Ovary (tissue), 3 donors: Measurements from ENCODE around the gene PALLD.

Source experiments
- CTCF ChIP-seq, 3 donors: fragments of 450-650 bp in 2 of 3; fragments of 200-600 bp in 1 of 3; IDR thresholded peaks; one replicate each; pipeline versions ENCODE4 v1.5.1 to v1.8.0; 2016 to 2022; ENCODE audit warnings: antibody characterized with exemption in 3 of 3, mild to moderate bottlenecking in 1 of 3
- EP300 ChIP-seq: sonication (generic); formaldehyde crosslinking; IDR thresholded peaks from one replicate; pipeline ENCODE4 v1.6.1; 2017; ENCODE audit warnings: antibody characterized with exemption
- POLR2A ChIP-seq: fragments of 450-650 bp; IDR thresholded peaks from one replicate; pipeline ENCODE4 v1.6.1; 2017; ENCODE audit warnings: antibody characterized with exemption, mild to moderate bottlenecking, moderate library complexity
- donor health status: DM: no; HTN: no; CAD: no.

GRCh38 chr4:168852933-168853713 is 356.3 kb downstream of the PALLD start:
- no peak for TF ChIP-seq CTCF (IDR thresholded peaks at IDR 0.05)
- TF ChIP-seq POLR2A, result no peak
- TF ChIP-seq EP300, result no peak
